IMR-90 (cell line): ENCODE measurements around the gene MYBPH. TPM values are rescaled to one million over a fixed set of nuclear protein-coding genes. Genes with fewer than 3 reads are reported as not detected.

Source experiments
- ATAC-seq: fragments of 200-7000 bp; cut with Tn5 transposase; 2 replicates; pipeline ENCODE4 v1.9.1; 2020; ENCODE audit warnings: low read depth, mild to moderate bottlenecking, moderate library complexity
- BruUV-seq: library from RNA; stranded (reverse); fragments of 400-500 nt; replicated peaks from 2 replicates; lab custom pipeline; 2021; lab: Mats Ljungman, UMichigan
- CTCF ChIA-PET: fragments of 300-600 bp; formaldehyde crosslinking; extraction: SDS; loops from one replicate; lab custom pipeline; 2021; ENCODE audit warnings: antibody characterized with exemption; lab: Yijun Ruan, JAX
- POLR2A ChIA-PET: fragments of 300-600 bp; sonication (Branson Sonifier 250); formaldehyde crosslinking; loops from one replicate; lab custom pipeline; 2022; ENCODE audit warnings: antibody characterized with exemption; ENCODE audit not compliant: unreplicated experiment; lab: Charles Lee
- DNase-seq: peaks from one replicate; pipeline ENCODE4 v3.0.0; 2013
- H2AFZ ChIP-seq: replicated peaks from 2 replicates; pipeline ENCODE3; 2013; ENCODE audit warnings: low read length, mild to moderate bottlenecking; ENCODE audit not compliant: poor library complexity
- H2AK5ac ChIP-seq: 2 replicates; pipeline ENCODE4 v1.6.1; 2013; ENCODE audit warnings: low read depth, low read length, inconsistent platforms
- H2AK9ac ChIP-seq: replicated peaks from 2 replicates; pipeline ENCODE3; 2013; ENCODE audit warnings: mild to moderate bottlenecking, low read depth, low read length, moderate library complexity; ENCODE audit not compliant: poor library complexity
- H2BK120ac ChIP-seq: 2 replicates; pipeline ENCODE4 v1.6.1; 2013; ENCODE audit warnings: low read depth, low read length, inconsistent platforms
- H2BK15ac ChIP-seq: 3 replicates; pipeline ENCODE4 v1.6.1; 2013; ENCODE audit warnings: low read depth, low read length, inconsistent platforms
- H2BK20ac ChIP-seq: 2 replicates; pipeline ENCODE4 v1.6.1; 2013; ENCODE audit warnings: low read depth, mild to moderate bottlenecking, inconsistent platforms, low read length, moderate library complexity
- H2BK5ac ChIP-seq: 2 replicates; pipeline ENCODE4 v1.6.1; 2013; ENCODE audit warnings: mild to moderate bottlenecking, low read depth, low read length, inconsistent platforms; ENCODE audit not compliant: poor library complexity, severe bottlenecking
- H3K14ac ChIP-seq: replicated peaks from 2 replicates; pipeline ENCODE4 v1.6.1; 2013; ENCODE audit warnings: low read depth, low read length, inconsistent platforms
- H3K18ac ChIP-seq: 2 replicates; pipeline ENCODE4 v1.6.1; 2013; ENCODE audit warnings: low read depth, low read length, control low read depth
- H3K23ac ChIP-seq: 2 replicates; pipeline ENCODE4 v1.6.1; 2013; ENCODE audit warnings: low read depth, low read length, inconsistent platforms
- H3K27ac ChIP-seq: 2 replicates; pipeline ENCODE4 v1.5.1; 2013; ENCODE audit warnings: mild to moderate bottlenecking, control low read depth, low read length; ENCODE audit not compliant: insufficient read depth
- H3K27me3 ChIP-seq: 2 replicates; pipeline ENCODE4 v1.6.1; 2013; ENCODE audit warnings: low read length; ENCODE audit not compliant: control insufficient read depth, insufficient read depth
- H3K36me3 ChIP-seq: 2 replicates; pipeline ENCODE4 v1.6.1; 2013; ENCODE audit warnings: low read length, mixed read lengths; ENCODE audit not compliant: control insufficient read depth, insufficient read depth
- H3K4ac ChIP-seq: 2 replicates; pipeline ENCODE4 v1.6.1; 2013; ENCODE audit warnings: low read depth, low read length, inconsistent platforms
- H3K4me1 ChIP-seq: 2 replicates; pipeline ENCODE4 v1.6.1; 2013; ENCODE audit warnings: low read length, mixed read lengths; ENCODE audit not compliant: control insufficient read depth, insufficient read depth
- H3K4me2 ChIP-seq: 2 replicates; pipeline ENCODE4 v1.6.1; 2013; ENCODE audit warnings: low read depth, mild to moderate bottlenecking, control low read depth, low read length, moderate library complexity
- H3K4me3 ChIP-seq: 2 replicates; pipeline ENCODE4 v1.5.1; 2013; ENCODE audit warnings: low read depth, mild to moderate bottlenecking, control low read depth, low read length, moderate library complexity; ENCODE audit not compliant: insufficient read depth
- H3K56ac ChIP-seq: 2 replicates; pipeline ENCODE4 v1.6.1; 2013; ENCODE audit warnings: low read length, inconsistent platforms; ENCODE audit not compliant: insufficient read depth; ENCODE audit errors: extremely low read depth
- H3K79me1 ChIP-seq, 2 experiments: 2 replicates each; pipeline ENCODE4 v1.6.1; 2013; ENCODE audit warnings: low read length in 2 of 2, inconsistent platforms in 1 of 2, low read depth in 1 of 2
- H3K9ac ChIP-seq: 2 replicates; pipeline ENCODE4 v1.6.1; 2013; ENCODE audit warnings: low read depth, low read length, control low read depth
- H3K9me1 ChIP-seq: 2 replicates; pipeline ENCODE4 v1.6.1; 2013; ENCODE audit warnings: low read length, inconsistent platforms; ENCODE audit not compliant: insufficient read depth
- H3K9me3 ChIP-seq: 2 replicates; pipeline ENCODE4 v1.6.1; 2013; ENCODE audit warnings: low read length; ENCODE audit not compliant: control insufficient read depth, insufficient read depth
- H4K20me1 ChIP-seq: 2 replicates; pipeline ENCODE4 v1.6.1; 2013; ENCODE audit warnings: low read length, inconsistent platforms; ENCODE audit not compliant: insufficient read depth
- H4K5ac ChIP-seq: 2 replicates; pipeline ENCODE4 v1.6.1; 2013; ENCODE audit warnings: mild to moderate bottlenecking, low read depth, low read length, control low read depth
- H4K8ac ChIP-seq, 2 experiments: 2 replicates each; pipeline ENCODE4 v1.6.1; 2013; ENCODE audit warnings: low read depth in 2 of 2, low read length in 2 of 2, control low read depth in 1 of 2, inconsistent platforms in 1 of 2
- H4K91ac ChIP-seq: 2 replicates; pipeline ENCODE4 v1.6.1; 2013; ENCODE audit warnings: low read depth, low read length, inconsistent platforms; ENCODE audit not compliant: insufficient read depth
- BHLHE40 ChIP-seq: fragments of 150-350 bp; IDR thresholded peaks from 2 replicates; pipeline ENCODE4 v1.6.1; 2016; ENCODE audit warnings: mild to moderate bottlenecking, low read depth, low read length
- CEBPB ChIP-seq: IDR thresholded peaks from 2 replicates; pipeline ENCODE4 v1.6.1; 2012; ENCODE audit warnings: low read depth, low read length, improper control_type of control experiment
- CHD1 ChIP-seq: IDR thresholded peaks from 2 replicates; pipeline ENCODE4 v1.6.1; 2012; ENCODE audit warnings: low read depth, low read length, improper control_type of control experiment
- FOS ChIP-seq: fragments of 150-350 bp; IDR thresholded peaks from 2 replicates; pipeline ENCODE4 v1.6.1; 2016; ENCODE audit warnings: low read depth, low read length
- MAFK ChIP-seq: IDR thresholded peaks from 2 replicates; pipeline ENCODE4 v1.6.1; 2012; ENCODE audit warnings: low read depth, low read length, improper control_type of control experiment
- MXI1 ChIP-seq: IDR thresholded peaks from 2 replicates; pipeline ENCODE4 v1.6.1; 2012; ENCODE audit warnings: low read depth, mild to moderate bottlenecking, low read length, moderate library complexity, borderline replicate concordance
- NFE2L2 ChIP-seq: fragments of 150-350 bp; IDR thresholded peaks from 2 replicates; pipeline ENCODE4 v1.6.1; 2016; ENCODE audit warnings: low read depth, mild to moderate bottlenecking, low read length
- POLR2A ChIP-seq: IDR thresholded peaks from 2 replicates; pipeline ENCODE4 v1.6.1; 2012; ENCODE audit warnings: mild to moderate bottlenecking, low read depth, low read length
- RAD21 ChIP-seq: IDR thresholded peaks from 2 replicates; pipeline ENCODE4 v1.6.1; 2012; ENCODE audit warnings: low read length, improper control_type of control experiment
- RCOR1 ChIP-seq: IDR thresholded peaks from 2 replicates; pipeline ENCODE4 v1.6.1; 2012; ENCODE audit warnings: mild to moderate bottlenecking, low read length, improper control_type of control experiment; ENCODE audit not compliant: insufficient replicate concordance
- SMC3 ChIP-seq: fragments of 150-350 bp; IDR thresholded peaks from 2 replicates; pipeline ENCODE4 v1.6.1; 2016; ENCODE audit warnings: low read depth, mild to moderate bottlenecking, antibody characterized with exemption, low read length, moderate library complexity
- WGBS, 2 experiments: methylation state at CpG; one replicate each; pipeline versions ENCODE4 v1.1.5 to v1.1.7; 2013; ENCODE audit warnings: missing lambda C conversion rate in 2 of 2; ENCODE audit not compliant: insufficient read length in 1 of 2; ENCODE audit errors: extremely low coverage in 2 of 2; 5-methylcytosine and 5-hydroxymethylcytosine counted together
- dilution Hi-C: fragments of 300-500 bp; cut with HindIII; formaldehyde crosslinking; loops from one replicate; pipeline ENCODE4 v1.14.3; 2018; ENCODE audit warnings: low sequenced_read_pairs; ENCODE audit not compliant: unreplicated experiment
- in situ Hi-C: fragments of 300-500 bp; cut with MboI; formaldehyde crosslinking; loops from 3 replicates; pipeline ENCODE4 v1.14.3; 2019; ENCODE audit warnings: low sequenced_read_pairs, inconsistent platforms, mixed read lengths
- intact Hi-C: fragments of 100-400 bp; cut with micrococcal nuclease; formaldehyde crosslinking; loops from 2 replicates; pipeline ENCODE4 v1.10.0; 2022
- polyA plus RNA-seq, 3 experiments: library from polyadenylated mRNA; depleted of rRNA; stranded (reverse); fragments of >200 nt; gene quantifications; 2 replicates each; pipeline ENCODE4 v1.2.3, GENCODE V29; 2012; ENCODE audit warnings: low replicate concordance in 1 of 3
- total RNA-seq: library from RNA; depleted of rRNA; stranded (reverse); fragments of >200 nt; gene quantifications from 2 replicates; pipeline ENCODE4 v1.2.3, GENCODE V29; 2012
- TF ChIP-seq, protein P1 (sequence below): fragments of 150-350 bp; IDR thresholded peaks from 2 replicates; pipeline ENCODE4 v1.6.1; 2017; ENCODE audit warnings: mild to moderate bottlenecking, antibody characterized with exemption, low read length, low read depth
- TF ChIP-seq, protein P2 (sequence below): fragments of 150-350 bp; IDR thresholded peaks from 2 replicates; pipeline ENCODE4 v1.6.1; 2016; ENCODE audit warnings: low read depth, mild to moderate bottlenecking, low read length, moderate library complexity, borderline replicate concordance

Gene MYBPH
- total and polyA plus RNA-seq, 2 of the 4 experiments (the other 2 are of a cell fraction) = not detected

DNA sequence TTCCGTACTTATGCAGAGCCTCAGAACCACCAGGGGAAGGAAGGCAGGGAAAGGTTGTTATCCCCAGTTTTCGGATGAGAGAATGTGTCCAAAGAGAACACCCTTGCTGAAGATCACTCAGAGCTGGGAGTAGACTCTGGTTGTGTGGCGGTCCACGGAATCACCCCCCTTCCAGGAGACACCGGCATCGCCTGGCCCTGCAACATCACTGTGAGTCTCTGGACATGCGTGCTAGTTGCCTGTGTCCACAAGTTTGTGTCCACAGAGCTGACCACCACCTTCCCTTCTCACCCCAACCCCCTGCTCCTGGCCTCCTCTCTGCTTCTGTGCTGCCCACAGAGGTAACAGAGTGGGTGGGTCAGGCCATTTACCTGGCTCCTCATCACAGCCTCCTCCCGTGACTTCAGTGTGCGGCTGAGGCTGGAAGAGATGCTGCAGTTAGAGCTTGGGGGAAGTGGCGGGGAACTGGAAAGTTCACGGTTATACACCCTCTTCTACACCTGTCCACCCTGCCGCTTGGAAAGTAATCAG is 7.3 kb downstream of the MYBPH start:
- no peak overlapping the region for H2BK5ac ChIP-seq
- no peak overlapping the region for H2BK20ac ChIP-seq
- H4K91ac ChIP-seq = no peak overlapping the region
- no peak overlapping the region for H3K4ac ChIP-seq
- H3K14ac ChIP-seq = no peak overlapping the region
- H3K4me1 ChIP-seq = no peaks in the 10 kb centered on the region
- no peak overlapping the region for H2BK120ac ChIP-seq
- H3K4me3 ChIP-seq = no peak overlapping the region
- no peak overlapping the region for H3K27ac ChIP-seq
- no peak overlapping the region for H2BK15ac ChIP-seq
- ChIA-PET CTCF (interaction anchor here (1.2 kb wide), 1 partner anchor 129 kb away, joined by 6 read pairs; no protein-coding TSS in a partner anchor), POLR2A (no interaction called here)
- no peak overlapping the region for H3K4me2 ChIP-seq
- intact Hi-C loops = no loop called here
- in situ Hi-C loops = no loop called here
- H3K9me3 ChIP-seq = no peaks in the 10 kb centered on the region
- no peaks in the 10 kb centered on the region for H3K79me1 ChIP-seq
- 93% methylated on average over 5 of the region's 12 CpGs; no CpG with 5 or more reads in 1 of the 2 experiments for WGBS, 2 experiments
- no peak overlapping the region for H2AK5ac ChIP-seq
- H3K9me1 ChIP-seq = no peaks in the 10 kb centered on the region
- no peak overlapping the region for H3K23ac ChIP-seq
- H4K8ac ChIP-seq = no peak overlapping the region
- H3K18ac ChIP-seq = no peak overlapping the region
- no peak overlapping the region for H4K5ac ChIP-seq
- TF ChIP-seq SMC3 (no peak), CHD1 (no peak), MAFK (no peak), MXI1 (no peak), BHLHE40 (no peak), RCOR1 (no peak), POLR2A (no peak), NFE2L2 (no peak), FOS (no peak), RAD21 (no peak), CEBPB (no peak)
- TF ChIP-seq, protein P1, sequence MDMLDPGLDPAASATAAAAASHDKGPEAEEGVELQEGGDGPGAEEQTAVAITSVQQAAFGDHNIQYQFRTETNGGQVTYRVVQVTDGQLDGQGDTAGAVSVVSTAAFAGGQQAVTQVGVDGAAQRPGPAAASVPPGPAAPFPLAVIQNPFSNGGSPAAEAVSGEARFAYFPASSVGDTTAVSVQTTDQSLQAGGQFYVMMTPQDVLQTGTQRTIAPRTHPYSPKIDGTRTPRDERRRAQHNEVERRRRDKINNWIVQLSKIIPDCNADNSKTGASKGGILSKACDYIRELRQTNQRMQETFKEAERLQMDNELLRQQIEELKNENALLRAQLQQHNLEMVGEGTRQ = no peak
- TF ChIP-seq, protein P2, sequence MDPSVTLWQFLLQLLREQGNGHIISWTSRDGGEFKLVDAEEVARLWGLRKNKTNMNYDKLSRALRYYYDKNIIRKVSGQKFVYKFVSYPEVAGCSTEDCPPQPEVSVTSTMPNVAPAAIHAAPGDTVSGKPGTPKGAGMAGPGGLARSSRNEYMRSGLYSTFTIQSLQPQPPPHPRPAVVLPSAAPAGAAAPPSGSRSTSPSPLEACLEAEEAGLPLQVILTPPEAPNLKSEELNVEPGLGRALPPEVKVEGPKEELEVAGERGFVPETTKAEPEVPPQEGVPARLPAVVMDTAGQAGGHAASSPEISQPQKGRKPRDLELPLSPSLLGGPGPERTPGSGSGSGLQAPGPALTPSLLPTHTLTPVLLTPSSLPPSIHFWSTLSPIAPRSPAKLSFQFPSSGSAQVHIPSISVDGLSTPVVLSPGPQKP = no peak
- no peak overlapping the region for H3K56ac ChIP-seq
- H2AFZ ChIP-seq = peak overlapping the region; percentile 21
- no peak for ATAC-seq
- H2AK9ac ChIP-seq = no peak overlapping the region
- H3K36me3 ChIP-seq = no peaks in the 10 kb centered on the region
- no peak overlapping the region for H3K9ac ChIP-seq
- dilution Hi-C loops = no loop called here
- BruUV-seq = no TSS peak
- no peaks in the 10 kb centered on the region for H4K20me1 ChIP-seq
- H3K27me3 ChIP-seq = peaks cover 12% of the 10 kb centered on the region
- DNase-seq = no peak
